Measurements from ENCODE around the gene PLLP. TPM values are rescaled to one million over a fixed set of nuclear protein-coding genes. Genes with fewer than 3 reads are reported as not detected.

The PLLP gene
- total and polyA plus RNA-seq, 9 of the 15 experiments (the other 6 are each of a cell fraction or from before 2014, with no cell fraction given) = 0.09 to 0.96 (median 0.27) TPM

- TF ChIP-seq PBX2 (CRISPR knock-in tag; IDR thresholded peaks at IDR 0.05; ENCODE audit: low read depth) (no peak), PBX2 (tag; conservative IDR thresholded peaks at IDR 0.05; ENCODE audit: low read depth) (0 out of 2 replicates have a peak, but pooled peaks have one; percentile 28), HSF4 (CRISPR knock-in tag; IDR thresholded peaks at IDR 0.05; ENCODE audit: borderline replicate concordance) (no peak), ZBTB8A (IDR thresholded peaks at IDR 0.05; ENCODE audit: partially characterized antibody) (peak; percentile 73), TFAM (CRISPR knock-in tag; conservative IDR thresholded peaks at IDR 0.05) (no peak), MYNN (IDR thresholded peaks at IDR 0.05) (0 out of 2 replicates have a peak, but pooled peaks have one; percentile 24), MYNN (CRISPR knock-in tag; IDR thresholded peaks at IDR 0.05) (no peak), CEBPG (CRISPR knock-in tag; IDR thresholded peaks at IDR 0.05) (peak; percentile 21; the same call in 1 of the 2 replicates), CEBPG (tag; conservative IDR thresholded peaks at IDR 0.05 in 1 of 2, IDR thresholded peaks at IDR 0.05 in 1 of 2) (0 out of 4 replicates have a peak, but pooled peaks of 1 of the 2 experiments have one; percentile 5), POLR2AphosphoS2 (IDR thresholded peaks at IDR 0.05; ENCODE audit: low read length) (no peak), RBM15 (IDR thresholded peaks at IDR 0.05; ENCODE audit: insufficient read depth, low read length) (no peak), GTF2A2 (tag; IDR thresholded peaks at IDR 0.05) (no peak), ZNF449 (CRISPR knock-in tag; IDR thresholded peaks at IDR 0.05) (no peak), SAFB (IDR thresholded peaks at IDR 0.05; ENCODE audit: borderline replicate concordance, low read depth, low read length) (no peak), ZNF324 (CRISPR knock-in tag; IDR thresholded peaks at IDR 0.05) (no peak), BRCA1 (IDR thresholded peaks at IDR 0.05) (no peak), BRCA1 (CRISPR knock-in tag; IDR thresholded peaks at IDR 0.05) (no peak), SRSF9 (IDR thresholded peaks at IDR 0.05; ENCODE audit: borderline replicate concordance, low read depth, low read length) (no peak), LCOR (CRISPR knock-in tag; IDR thresholded peaks at IDR 0.05) (no peak; the same call in none of the 2 replicates), SREBF1 (IDR thresholded peaks at IDR 0.05; ENCODE audit: borderline replicate concordance, low read depth, low read length) (0 out of 2 replicates have a peak, but pooled peaks have one; percentile 55), CBFB (CRISPR knock-in tag; IDR thresholded peaks at IDR 0.05) (no peak), PHF20 (IDR thresholded peaks at IDR 0.05; ENCODE audit: partially characterized antibody) (peak; percentile 51), NR0B1 (IDR thresholded peaks at IDR 0.05; ENCODE audit: partially characterized antibody) (no peak)
Observed at GRCh38 chr16:57299719-57300386, 15.4 kb upstream of the PLLP start (continued).

Data from K562 (cell line).